Erythroblast (primary cell): ENCODE data around the gene LIN7B.

Experiments
- DNase-seq, 2 experiments: peaks; one replicate each; lab custom pipeline; 2025; lab: John Stamatoyannopoulos, UW
- GATA1 ChIP-seq: IDR thresholded peaks from 2 replicates; pipeline ENCODE4 v1.6.1; 2011; ENCODE audit warnings: low read depth, mild to moderate bottlenecking, control low read depth, low read length, moderate library complexity
- POLR2A ChIP-seq: IDR thresholded peaks from 2 replicates; pipeline ENCODE4 v1.6.1; 2011; ENCODE audit warnings: mild to moderate bottlenecking, low read length

Gene LIN7B

DNA sequence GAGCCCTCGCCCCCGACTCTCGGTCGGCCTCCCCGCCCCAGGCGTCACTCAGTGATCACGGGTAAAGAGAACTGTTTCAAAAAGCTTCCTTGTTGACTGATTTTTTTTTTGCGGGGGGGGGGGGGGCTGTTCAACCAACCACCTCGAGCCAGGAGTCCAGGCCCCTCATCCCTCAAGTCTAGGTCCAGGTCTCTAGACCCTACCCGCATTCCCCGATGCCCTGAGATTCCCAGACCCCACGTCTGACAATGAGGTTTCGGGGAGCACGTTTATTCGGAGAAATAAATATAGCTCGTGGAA is 36.7 kb downstream of the LIN7B start:
- TF ChIP-seq GATA1: no peak
- TF ChIP-seq POLR2A: no peak
- DNase-seq: no peak

DNA sequence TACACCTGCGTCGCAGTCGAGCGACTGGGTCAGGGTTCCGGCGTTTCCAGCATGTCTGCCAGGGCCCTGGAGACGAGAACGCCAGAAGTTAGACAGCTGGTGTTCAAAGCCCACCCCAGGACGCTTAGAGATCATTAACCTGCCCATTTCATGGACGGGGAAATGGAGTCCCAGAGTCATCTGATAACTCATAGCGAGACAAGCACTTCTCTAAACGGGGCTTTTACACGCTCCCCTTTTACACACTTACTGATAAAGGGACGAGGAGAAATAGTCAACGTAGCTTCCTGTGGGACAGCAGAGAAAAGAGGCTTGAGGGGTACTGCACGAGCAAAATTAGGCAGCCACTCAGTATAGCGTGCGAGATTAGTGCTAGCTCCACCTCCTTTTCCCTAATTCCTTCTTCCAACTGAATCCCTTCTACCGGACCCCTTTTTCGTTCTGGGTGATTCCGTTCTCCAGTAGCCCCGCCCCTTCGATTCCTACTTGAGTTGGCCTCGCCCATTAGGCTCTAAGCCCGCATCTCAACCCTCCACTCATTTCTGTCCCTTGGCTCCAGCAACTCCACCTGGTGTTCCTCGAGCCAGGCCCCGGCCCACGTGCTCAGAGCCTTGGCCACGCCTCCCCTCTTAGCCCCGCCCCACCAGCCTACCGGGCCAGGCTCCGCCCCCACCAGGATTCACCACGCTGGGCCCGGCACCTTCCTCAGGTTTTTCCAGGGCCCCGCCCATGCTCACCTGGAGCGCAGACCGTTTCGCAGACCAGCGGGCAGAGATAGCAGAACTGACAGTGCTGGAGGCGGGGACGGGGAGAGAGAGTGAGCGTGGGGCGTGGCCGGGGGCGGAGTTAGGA is 37.3 kb downstream of the LIN7B start:
- TF ChIP-seq POLR2A (no peak), GATA1 (no peak)
- peak in 1 of 2 experiments; percentile 71 for DNase-seq

DNA sequence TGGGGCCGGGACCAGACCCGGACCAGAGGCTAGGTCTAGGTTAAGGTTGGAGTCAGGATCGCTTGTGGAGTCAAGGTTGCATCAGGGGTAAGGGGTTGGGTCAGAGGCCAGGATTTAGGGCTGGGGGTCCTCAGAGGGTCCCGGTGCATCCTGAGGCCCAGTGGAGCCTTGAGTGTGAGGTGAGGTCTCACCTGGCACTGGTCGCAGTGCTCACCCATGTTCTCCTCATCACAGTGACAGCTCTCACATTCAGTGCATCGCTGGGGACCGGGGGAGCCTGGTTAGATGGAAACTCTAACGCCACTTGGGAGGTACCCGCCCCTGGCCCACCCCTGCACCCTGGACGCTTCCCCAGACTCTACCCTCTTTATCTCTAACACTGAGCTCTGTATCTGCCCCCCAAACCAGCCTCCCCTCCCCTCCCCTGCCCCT is 38.0 kb downstream of the LIN7B start:
- TF ChIP-seq POLR2A (no peak), GATA1 (no peak)
- DNase-seq: no peak

DNA sequence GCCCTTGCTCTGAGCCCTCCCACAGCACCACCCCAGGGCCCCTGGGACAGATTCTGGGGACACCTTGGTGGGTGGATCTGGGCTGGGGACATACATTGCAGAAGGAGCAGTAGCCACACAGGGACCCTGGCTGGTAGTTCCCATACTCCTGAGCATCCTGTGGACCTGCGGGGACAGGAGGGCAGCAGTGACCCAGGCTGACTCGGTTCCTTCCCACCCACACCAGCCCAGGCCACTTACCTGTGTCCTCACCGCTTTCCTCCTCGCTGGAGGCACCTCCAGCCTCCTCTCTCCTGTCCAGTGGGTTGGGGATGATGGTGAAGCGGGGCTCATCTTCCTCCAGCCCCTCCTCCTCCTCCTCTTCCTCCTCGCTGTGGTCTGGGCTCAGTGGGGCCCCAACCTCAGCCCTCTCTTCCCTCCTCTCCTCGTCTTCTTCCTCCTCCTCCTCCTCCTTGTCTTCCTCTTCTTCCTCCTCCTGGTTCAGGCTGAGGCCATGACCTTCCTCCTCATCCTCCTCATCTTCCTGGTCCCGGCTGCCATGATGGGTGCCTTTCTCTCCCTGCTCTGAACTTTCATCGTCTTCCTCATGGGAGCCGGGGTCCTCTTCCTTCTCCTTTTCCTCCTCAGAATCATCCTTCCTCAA is 39.1 kb downstream of the LIN7B start:
- TF ChIP-seq POLR2A (no peak), GATA1 (no peak)
- DNase-seq: no peak

DNA sequence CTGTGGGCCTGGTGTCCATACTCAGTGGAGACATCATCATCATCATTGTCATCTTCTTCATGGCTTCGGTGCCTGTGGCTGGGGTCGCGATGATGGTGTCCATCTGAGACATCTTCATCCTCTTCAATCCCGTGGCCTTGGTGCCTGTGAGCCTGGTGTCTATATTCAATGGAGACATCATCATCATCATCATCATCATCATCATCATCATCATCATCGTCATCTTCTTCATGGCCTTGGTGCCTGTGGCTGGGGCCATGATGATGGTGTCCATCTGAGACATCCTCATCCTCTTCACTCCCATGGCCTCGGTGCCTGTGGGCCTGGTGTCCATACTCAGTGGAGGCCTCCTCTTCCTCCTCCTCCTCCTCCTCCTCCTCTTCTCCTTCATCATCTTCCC is 40.1 kb downstream of the LIN7B start:
- no peak for DNase-seq

DNA sequence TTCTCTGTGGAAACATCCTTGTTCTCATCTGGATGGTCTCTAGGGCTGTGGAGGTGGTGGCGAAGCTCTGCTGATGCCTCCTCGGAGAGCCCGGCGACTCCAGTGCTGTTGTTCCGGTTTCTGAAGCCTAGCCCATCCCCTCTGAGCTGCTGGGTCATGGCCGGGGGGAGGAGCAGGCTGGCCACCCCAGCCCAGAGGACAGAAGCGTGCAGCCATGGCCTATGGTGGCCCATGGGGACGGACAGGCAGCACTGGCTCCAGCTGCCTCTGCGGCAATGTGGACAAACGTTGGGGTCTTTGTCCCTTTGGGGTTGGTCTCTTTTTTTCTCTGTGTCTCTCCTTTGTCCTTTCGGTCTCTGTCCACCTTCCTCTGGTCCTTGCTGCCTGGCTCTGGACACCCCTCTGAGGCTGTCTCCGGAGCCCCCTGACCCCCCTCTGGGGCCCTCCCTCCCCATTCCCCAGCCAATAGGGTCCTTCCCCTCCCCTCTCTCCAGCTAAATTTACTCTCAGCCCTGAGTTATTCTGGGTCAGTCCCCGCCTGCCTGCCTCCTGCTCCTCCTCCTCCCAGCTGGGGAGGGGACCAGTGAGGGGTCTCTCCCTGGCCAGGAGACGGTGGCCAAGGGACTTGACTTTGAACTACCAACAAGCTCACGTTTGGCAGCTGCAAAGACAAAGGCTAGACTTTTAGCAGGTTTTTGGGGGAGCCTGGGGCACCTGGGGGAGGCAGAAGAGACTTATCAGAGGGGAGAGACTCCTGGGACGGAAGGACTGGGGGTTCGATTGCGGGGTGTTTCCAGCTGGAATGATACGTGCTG is 41.0 kb downstream of the LIN7B start, which contains the start of gene HRC:
TSS of gene HRC (minus strand) at position 392 of the 815 bp plus-strand sequence. CDS start at position 233, 159 bp downstream.
- DNase-seq: no peak
- TF ChIP-seq POLR2A (no peak), GATA1 (no peak)

More for the DNA sequence above, 40.1 kb downstream of the LIN7B start:
- TF ChIP-seq POLR2A (no peak), GATA1 (no peak)

DNA sequence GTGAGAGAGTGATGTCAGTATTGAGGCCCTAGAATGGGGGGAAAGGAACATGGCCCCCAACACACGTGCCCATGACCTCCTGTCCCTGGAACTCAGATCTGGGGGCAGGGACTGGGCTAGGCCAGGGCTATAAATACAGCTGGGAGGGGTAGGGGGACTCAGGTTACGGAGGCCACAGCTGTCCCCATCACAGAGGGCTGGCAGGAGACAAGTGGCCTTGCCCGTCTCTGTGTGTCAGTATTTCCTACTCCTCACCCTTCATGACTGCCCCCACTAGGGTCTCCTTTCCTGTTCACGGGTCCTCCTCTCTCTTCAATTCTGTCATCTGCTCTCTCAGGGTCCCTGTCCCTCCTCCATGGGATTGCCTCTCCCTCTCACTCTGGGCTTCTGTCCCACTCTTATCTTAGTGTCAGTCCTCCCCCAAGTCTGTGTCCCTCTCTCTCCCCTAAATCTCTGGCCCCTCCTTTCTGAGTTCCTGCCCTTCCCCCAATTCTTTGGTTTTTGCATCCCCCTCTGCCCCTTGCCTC is 41.7 kb downstream of the LIN7B start:
- no peak for TF ChIP-seq GATA1
- TF ChIP-seq POLR2A: no peak
- DNase-seq: no peak

DNA sequence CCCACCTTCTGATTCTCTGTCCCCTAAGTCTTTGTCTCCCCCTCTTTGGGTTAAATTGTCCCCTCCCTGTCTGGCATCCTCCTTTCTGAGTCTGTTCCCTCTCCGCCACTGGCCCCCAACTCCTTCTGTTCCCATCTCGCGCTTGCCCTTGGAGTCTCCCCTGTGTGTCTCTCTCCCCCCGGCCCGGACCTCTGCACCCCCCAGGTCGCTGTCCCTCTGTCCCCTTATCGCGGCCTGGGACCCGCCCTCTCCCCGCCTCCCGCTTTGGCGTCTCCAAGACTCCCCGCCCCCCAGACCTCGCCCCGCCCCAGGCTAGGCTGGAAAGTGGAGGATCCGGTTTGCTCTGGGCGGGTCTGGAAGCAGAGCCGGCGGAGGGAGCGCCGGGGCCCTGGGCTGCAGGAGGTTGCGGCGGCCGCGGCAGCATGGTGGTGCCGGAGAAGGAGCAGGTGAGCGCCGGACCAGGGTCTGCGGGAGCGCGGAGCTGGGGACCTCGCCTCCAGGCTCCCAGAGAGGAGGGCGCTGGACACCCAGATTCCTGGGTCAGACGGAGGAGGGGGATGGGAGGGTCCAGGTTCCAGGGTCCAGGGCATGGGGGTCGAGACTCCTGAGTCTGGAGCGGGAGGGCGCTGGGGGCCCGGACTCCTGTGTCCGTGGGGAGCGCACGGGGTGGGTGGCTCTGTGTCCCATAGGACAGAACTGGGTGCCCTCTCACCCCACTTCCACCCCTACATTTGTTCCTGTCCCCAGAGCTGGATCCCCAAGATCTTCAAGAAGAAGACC is 43.5 kb downstream of the LIN7B start, which contains the start of gene TRPM4:
TSS of gene TRPM4 (plus strand) at position 348 of the 780 bp plus-strand sequence. CDS start at position 423, 75 bp downstream.
- DNase-seq: peak; percentile 80 to 86
- TF ChIP-seq GATA1 (no peak), POLR2A (no peak)

DNA sequence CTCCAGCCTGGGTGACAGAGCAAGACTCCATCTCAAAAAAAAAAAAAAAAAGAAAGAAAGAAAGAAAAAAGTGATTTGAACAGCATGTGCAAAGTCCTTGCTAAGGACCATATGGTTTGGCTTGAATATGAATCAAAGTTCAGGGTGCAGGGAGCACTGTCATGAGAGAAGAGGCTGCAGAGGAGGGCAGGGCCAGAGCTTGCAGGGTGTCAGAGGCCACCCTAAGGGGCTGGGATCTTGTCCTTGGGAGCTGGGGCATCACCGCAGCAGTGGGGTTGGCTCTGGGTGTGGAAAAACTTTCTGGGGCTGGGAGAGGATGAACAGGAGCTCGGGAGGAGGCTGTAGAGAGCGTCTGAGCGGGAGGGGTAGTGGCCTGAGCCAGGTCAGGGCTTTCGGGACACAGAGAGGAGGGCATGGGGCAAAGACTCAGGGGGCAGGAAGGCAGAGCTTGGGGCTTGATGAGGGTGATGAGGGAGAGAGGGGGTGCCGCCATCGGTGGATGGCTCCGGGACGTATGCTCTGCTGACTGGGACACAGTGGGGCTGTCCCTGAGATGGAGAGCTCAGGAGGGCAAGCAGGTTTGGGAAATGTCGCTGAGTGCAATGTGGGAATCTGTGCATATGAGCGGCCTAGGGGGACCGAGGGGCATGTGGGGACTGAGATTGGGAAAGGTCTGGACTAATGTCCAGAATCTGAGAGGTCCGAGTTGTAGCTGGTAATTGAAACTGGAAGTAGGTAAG is 46.5 kb downstream of the LIN7B start:
- no peak for DNase-seq
- TF ChIP-seq GATA1 (no peak), POLR2A (no peak)

DNA sequence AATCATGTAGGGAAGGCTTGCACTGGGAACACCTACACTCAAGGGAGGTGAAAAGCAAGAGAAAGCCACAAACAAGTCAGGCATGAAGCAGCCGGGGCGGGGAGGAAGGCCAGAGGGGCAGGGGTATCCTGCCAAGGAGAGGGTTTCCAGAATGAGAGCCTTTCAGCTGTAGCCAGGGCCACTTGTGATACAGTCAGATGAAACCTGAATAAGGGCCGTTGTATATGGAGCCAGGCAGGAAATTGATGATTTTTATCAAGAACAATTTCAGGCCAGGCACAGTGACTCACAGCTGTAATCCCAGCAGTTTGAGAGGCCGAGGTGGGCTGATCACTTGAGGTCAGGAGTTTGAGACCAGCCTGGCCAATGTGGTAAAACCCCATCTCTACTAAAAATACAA is 47.8 kb downstream of the LIN7B start:
- no peak for DNase-seq
- no peak for TF ChIP-seq POLR2A
- no peak for TF ChIP-seq GATA1

DNA sequence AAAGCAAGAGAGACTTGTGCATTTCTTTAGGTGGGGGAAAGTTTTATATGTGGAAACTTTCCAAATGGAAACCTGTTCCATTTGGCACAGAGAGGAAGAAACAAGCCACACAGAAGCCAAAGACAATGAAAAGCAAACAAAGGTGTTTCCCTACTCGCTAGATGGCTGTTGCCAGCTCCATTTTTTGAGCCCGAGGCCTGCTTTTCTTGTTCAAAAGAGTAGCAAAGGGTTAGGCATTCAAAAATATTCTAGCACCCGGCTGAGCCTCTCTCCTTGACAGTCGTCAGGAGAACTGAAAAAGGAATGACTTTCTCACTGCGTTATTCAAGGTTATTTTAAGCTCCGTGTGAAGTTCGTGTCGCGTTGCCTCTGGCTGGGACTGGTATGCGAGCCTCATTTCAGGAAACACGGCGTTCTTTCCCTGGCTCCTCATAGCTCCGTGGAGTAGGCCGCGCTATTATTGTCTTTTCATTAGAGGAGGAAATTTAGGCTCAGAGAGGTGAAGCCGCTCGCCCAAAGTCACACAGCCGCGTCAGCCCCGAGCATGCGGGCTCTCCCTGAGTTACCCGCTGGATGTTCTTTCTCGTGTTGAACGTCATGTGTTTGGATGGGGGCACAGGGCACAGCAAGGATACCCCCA is 51.1 kb downstream of the LIN7B start:
- TF ChIP-seq GATA1 (no peak), POLR2A (no peak)
- DNase-seq: no peak
